Right forelimb (tissue), 1 donor: ENCODE measurements around the gene TFPI.
"Not testable (repeated sequence)": the region's sequence is repeated elsewhere in the genome, so short reads cannot be mapped to it uniquely, and the experiment has no call there.

Source experiments
- DNase-seq: peaks from one replicate; pipeline ENCODE4 v3.0.0-alpha.2; 2018

Gene TFPI

DNA sequence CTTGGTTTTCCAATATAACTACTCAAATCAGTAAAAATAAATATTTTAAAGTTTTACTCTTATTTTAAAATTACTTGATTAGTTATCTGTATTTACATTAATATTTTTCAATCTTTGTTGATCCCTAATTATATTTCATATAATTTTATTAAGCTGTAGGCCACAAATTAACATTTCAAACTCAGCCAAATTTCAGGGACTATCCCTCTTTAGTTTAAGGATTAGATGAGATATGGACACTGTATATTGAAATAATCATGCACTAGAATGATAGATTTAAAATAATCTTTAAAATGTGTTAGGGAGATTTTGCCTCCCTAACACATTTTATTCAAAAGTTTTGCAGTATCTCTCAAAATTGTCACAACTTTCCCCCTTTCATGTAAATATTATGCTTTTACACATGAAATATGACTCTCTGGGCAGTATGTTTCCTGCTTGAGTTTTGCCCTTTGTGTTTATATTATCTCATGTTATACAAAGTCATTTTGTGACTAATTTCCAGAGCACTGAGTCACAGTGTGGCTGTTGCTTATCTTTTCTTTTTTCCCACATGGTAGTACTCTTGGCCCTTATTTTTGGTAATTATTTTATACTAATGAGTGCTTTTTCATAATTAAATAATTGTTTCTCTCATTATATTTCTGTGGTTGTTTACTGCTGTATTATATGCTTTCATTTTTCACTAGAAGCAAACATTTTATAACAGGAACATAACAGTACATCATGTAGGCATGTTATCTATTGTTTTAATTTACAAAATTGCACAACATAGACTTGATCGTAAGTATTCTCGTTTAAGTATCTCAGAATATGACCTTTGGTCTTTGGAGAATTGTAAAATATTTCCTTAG lies 1.2 kb downstream of the TFPI start:
- DNase-seq: no peak

- no peak for DNase-seq
Measured at GRCh38 chr2:187552381-187552780, 1.9 kb downstream of the TFPI start.

- no peak for DNase-seq
Measured at GRCh38 chr2:187550857-187551256, 3.4 kb downstream of the TFPI start.

GRCh38 chr2:187549951-187550555 lies 4.2 kb downstream of the TFPI start:
- no peak for DNase-seq

DNA sequence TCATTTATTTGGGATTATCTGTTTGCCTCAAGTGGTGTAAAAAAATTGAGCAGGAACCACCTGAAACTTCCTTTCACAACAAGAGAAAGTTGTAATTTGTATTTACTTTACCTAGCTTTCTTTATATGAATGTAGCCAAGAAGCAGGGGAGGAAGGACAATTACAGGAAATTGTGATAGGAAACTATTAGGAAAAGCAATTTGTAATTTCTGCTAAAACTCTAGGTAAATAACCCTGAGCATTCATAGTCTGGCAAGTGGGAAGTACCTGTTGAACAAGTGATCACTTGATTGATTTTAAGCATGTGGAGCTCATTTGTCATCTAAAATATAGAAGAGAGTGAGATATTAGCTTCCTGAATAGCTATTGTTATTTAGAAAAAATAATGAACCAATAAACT lies 5.0 kb downstream of the TFPI start:
- DNase-seq: no peak

GRCh38 chr2:187548656-187549055 lies 5.6 kb downstream of the TFPI start:
- DNase-seq: no peak

- DNase-seq: no peak
Measured at GRCh38 chr2:187547353-187547979, 6.8 kb downstream of the TFPI start.

- DNase-seq: no peak
Measured at GRCh38 chr2:187546762-187547333, 7.4 kb downstream of the TFPI start.

DNA sequence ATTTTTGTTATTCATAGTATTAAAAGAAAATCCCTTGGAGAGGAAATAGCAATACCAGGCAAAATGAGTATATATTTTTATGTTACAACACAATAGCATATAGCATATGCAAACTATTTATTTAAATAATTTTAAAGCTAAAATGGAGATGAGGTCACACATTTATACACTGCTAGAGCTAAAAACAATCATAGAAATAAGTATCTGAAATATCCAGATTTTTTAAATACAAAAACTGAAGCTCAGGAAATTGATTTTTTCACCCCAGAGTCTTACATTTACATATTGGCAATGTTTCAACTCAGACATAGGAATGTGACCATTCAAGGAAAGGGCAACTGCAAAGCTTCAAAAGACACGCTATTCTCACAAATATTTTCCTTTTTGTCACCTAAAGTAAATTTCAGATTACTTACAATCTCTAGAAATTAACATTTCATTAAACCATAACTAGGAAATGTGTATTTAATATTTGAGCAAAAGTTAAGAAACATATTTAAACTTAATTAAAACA lies 8.9 kb downstream of the TFPI start:
- no peak for DNase-seq

DNA sequence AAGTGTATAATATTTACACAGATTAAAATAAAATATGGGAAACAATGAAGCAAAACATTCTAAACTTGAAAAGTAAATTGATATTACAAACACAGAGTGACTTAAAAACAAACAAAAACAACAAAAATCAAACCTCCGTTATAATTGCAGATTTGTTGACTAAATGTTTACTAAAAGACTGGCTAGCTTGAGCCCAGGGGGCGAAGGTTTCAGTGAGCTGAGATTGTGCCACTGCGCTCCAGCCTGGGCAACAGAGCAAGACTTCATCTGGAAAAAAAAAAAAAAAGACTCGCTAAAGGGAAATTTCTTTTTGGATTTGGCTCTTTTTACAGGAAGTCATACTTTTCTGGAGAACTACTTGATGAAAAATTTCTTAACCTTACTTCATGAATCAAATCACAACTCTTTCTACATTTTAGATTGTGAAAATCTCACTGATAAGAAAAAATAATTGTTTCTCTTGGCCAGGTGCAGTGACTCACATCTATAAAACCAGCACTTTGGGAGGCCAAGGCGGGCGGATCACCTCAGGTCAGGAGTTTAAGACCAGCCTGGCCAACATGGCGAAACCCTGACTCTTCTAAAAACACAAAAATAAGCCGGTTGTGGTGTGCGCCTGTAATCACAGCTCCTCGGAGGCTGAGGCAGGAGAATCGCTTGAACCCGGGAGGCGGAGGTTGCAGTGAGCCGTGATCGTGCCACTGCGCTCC lies 9.7 kb downstream of the TFPI start:
- no peak for DNase-seq

DNA sequence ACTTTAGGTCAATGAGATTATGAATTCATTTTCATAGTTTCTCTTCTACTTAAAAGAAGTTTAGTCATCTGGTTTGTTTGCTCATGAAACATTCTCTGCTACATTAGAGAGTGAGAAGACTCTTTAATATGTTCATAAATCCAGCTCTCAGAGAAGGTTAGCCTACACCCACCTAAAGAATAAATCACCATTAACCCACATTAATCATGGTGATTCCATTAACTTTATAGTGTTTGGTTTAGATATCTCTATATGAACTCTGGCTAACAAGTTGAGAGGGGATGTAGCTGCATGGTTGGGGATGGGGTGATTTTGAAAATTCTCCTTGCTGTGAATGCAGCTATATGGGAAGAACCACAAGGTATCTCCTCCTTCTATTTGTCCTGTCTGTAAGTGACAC lies 10.7 kb downstream of the TFPI start:
- no peak for DNase-seq

DNA sequence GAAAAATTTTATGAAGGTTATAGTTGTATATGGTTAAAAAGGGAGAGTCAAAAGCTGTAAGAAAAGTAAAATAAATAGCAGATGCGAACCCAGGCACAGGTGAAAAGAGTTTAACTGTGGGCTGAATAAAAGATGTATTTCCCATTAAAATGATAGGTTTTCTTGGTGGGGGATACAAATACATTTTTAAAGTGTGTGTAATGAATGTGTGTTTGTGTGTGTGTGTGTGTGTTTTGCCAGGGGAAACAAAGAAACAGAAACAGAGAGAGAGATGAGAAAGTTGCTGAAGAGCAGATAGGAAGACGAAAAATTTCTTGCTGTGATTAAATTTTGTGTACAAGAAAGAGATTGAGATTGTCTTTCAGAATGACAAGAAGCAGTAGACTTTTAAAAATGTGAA lies 12.1 kb downstream of the TFPI start:
- DNase-seq: no peak

DNA sequence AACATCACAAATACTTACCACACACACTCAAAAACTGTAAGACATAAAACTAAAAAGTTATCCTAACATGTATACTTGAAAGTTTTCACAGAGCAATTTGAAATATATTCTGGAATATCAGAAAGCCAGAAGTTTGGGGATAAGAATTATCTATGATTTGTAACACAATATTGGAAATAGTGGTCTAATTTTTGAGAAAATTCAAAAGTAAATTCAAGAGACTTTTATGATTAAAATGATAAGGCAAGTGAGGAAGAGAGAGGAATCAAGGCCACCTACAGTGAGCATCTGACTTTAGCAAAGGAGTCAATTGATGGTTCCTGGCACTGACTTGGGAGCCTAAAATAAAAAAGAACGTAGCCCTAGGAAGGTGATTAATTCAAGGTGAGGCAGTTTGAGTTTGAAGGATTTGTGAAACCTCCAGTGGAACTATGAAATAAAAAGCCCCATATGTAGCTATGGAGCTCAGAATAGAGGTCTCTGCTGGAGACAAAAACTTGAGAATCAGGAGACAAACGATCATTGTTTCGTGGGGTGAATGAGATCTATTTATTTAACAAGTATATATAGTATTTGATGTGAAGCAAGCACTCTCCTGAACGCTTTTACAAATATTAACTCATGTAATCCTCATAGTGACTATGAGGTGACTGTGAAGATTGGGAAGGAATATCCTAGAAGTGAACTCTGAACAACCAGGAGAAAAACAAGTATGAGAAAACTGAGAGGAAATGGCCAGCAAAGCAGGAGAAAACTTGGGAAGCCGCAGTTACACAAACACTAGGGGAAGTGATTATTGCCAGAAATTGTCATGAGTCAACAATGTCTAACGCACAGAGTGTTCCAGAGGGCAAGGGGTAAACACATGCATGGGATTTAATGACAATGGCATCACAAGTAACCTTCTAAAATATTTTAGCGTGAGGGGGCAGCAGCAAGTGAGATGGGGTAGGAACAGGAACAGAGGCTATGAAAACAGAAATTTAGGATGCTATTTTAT lies 12.8 kb downstream of the TFPI start:
- no peak for DNase-seq

- DNase-seq: not testable (repeated sequence)
Measured at GRCh38 chr2:187538222-187538621, 16.0 kb downstream of the TFPI start.

DNA sequence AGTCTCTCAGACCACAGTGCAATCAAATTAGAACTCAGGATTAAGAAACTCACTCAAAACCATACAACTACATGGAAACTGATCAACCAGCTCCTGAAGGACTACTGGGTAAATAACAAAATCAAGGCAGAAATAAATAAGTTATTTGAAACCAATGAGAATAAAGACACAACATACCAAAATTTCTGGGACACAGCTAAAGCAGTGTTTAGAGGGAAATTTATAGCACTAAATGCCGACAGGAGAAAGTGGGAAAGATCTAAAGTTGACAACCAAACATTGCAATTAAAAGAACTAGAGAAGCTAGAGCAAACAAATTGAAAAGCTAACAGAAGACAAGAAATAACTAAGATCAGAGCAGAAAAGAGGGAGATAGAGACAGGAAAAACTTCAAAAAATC lies 18.9 kb downstream of the TFPI start:
- DNase-seq: not testable (repeated sequence)

DNA sequence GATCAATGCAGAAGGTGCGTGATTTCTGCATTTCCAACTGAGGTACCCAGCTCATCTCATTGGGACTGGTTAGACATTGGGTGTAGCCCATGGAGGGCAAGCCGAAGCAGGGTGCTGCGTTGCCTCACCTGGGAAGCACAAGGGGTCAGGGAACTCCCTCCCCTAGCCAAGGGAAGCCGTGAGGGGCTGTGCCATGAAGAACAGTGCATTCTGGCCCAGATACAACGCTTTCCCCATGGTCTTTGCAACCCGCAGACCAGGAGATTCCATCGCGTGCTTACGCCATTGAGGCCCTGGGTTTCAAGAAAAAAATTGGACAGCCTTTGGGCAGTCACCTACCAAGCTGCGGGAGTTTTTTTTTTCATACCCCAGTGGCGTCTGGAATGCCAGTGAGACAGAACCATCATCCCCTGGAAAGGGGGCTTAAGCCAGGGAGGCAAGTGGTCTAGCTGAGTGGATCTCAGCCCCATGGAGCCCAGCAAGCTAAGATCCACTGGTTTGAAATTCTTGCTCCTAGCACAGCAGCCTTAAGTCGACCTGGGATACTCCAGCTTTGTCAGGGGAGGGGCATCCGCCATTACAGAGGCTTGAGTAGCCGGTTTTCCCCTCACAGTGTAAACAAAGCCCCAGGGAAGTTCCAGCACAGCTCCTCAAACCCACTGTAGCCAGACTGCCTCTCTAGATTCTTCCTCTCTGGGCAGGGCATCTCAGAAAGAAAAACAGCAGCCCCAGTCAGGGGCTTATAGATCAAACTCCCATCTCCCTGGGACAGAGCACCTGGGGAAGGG lies 21.7 kb downstream of the TFPI start:
- DNase-seq: no peak

GRCh38 chr2:187529977-187530721 lies 24.1 kb downstream of the TFPI start:
- DNase-seq: no peak

- DNase-seq: no peak
Measured at GRCh38 chr2:187529248-187529976, 24.8 kb downstream of the TFPI start.

GRCh38 chr2:187528042-187528441 lies 26.2 kb downstream of the TFPI start:
- DNase-seq: no peak
